Measurements from ENCODE around the gene HAUS7. TPM values are rescaled to one million over a fixed set of nuclear protein-coding genes. Genes with fewer than 3 reads are reported as not detected.

Gene HAUS7
- total RNA-seq, 1 experiment from 2014 or later: 28.9 TPM

DNA sequence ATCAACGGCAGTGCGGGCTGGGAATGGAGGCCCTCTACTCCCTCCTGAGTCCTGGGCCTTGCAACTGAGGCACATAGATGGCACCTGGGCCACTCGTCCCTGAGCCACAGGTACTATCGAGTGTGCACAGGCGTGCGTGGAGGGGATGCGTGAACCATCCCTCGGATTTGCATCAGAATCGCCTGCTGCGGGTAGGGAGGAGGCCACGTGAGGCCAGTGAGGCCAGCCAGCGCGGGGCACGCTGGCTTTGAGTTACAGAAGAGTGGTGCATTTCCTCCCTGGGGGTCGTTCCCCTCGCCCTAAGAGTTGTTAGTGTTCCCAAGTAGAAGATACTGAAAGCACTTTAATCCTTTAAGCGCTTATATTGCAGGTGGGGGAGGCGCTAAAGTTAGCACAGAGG lies 48.5 kb downstream of the HAUS7 start:
- DNase-seq (ENCODE audit: low read depth, low spot score) (no peak), ATAC-seq (no peak)
- H3K4me2 ChIP-seq (ENCODE audit: low read length): no peak overlapping the region
- RAD21 ChIA-PET (ENCODE audit: low non-redundant PET in 1 of 2, low total read pairs in 2 of 2, uncharacterized antibody in 2 of 2, unreplicated experiment in 2 of 2): no interaction called here
- no TSS peak for BruUV-seq (replicated peaks)
- no peaks in the 10 kb centered on the region for H3K9me2 ChIP-seq (ENCODE audit: insufficient read depth)
- H4K20me1 ChIP-seq (ENCODE audit: insufficient read depth): no peaks in the 10 kb centered on the region
- no peak overlapping the region for H2AFZ ChIP-seq (ENCODE audit: low read depth, low read length, poor library complexity, severe bottlenecking)
- intact Hi-C loops (cut with micrococcal nuclease): no loop called here
- POLR2A ChIA-PET: no interaction called here
- no peaks in the 10 kb centered on the region for H3K27me3 ChIP-seq (ENCODE audit: insufficient read depth, low read length)
- H3K27ac ChIP-seq (ENCODE audit: low read depth, low read length): no peak overlapping the region
- no peaks in the 10 kb centered on the region for H3K79me2 ChIP-seq (ENCODE audit: insufficient read depth, low read length)
- no peaks in the 10 kb centered on the region for H3K9me3 ChIP-seq (ENCODE audit: control insufficient read depth in 1 of 2, insufficient read depth in 1 of 2, low read depth in 1 of 2, low read length in 2 of 2)
- no peaks in the 10 kb centered on the region for H3K36me3 ChIP-seq (ENCODE audit: control insufficient read depth in 1 of 2, insufficient read depth in 2 of 2, low read length in 2 of 2)
- H3K4me3 ChIP-seq (replicated peaks in 1 of 2; ENCODE audit: low read depth in 1 of 2, low read length in 2 of 2): no peak overlapping the region
- no peaks in the 10 kb centered on the region for H3K4me1 ChIP-seq (ENCODE audit: control insufficient read depth in 1 of 2, insufficient read depth in 2 of 2, low read length in 2 of 2)
- no peak overlapping the region for H3K9ac ChIP-seq (ENCODE audit: low read length)
- TF ChIP-seq EGR1 (IDR thresholded peaks at IDR 0.05; ENCODE audit: low read depth) (no peak), YY1 (IDR thresholded peaks at IDR 0.05; ENCODE audit: extremely low read depth, insufficient replicate concordance, low read depth, low read length) (no peak), SP1 (IDR thresholded peaks at IDR 0.05; ENCODE audit: low read depth) (no peak), EZH2phosphoT487 (IDR thresholded peaks at IDR 0.05; ENCODE audit: borderline replicate concordance) (no peak), ZFX (IDR thresholded peaks at IDR 0.05) (no peak), SIN3A (IDR thresholded peaks at IDR 0.05; ENCODE audit: low read depth) (no peak), EZH2 (IDR thresholded peaks at IDR 0.05) (no peak), ELF1 (IDR thresholded peaks at IDR 0.05; ENCODE audit: borderline replicate concordance, low read depth) (no peak), POLR2AphosphoS5 (IDR thresholded peaks at IDR 0.05; ENCODE audit: low read depth, low read length) (no peak), ZNF274 (IDR thresholded peaks at IDR 0.05; ENCODE audit: low read depth, low read length) (no peak), TCF7L2 (IDR thresholded peaks at IDR 0.05; ENCODE audit: borderline replicate concordance, extremely low read depth, insufficient read depth, insufficient read length) (no peak), RAD21 (IDR thresholded peaks at IDR 0.05; ENCODE audit: low read depth) (no peak), CEBPB (IDR thresholded peaks at IDR 0.05; ENCODE audit: low read depth) (no peak)
- TF ChIP-seq, protein P1, sequence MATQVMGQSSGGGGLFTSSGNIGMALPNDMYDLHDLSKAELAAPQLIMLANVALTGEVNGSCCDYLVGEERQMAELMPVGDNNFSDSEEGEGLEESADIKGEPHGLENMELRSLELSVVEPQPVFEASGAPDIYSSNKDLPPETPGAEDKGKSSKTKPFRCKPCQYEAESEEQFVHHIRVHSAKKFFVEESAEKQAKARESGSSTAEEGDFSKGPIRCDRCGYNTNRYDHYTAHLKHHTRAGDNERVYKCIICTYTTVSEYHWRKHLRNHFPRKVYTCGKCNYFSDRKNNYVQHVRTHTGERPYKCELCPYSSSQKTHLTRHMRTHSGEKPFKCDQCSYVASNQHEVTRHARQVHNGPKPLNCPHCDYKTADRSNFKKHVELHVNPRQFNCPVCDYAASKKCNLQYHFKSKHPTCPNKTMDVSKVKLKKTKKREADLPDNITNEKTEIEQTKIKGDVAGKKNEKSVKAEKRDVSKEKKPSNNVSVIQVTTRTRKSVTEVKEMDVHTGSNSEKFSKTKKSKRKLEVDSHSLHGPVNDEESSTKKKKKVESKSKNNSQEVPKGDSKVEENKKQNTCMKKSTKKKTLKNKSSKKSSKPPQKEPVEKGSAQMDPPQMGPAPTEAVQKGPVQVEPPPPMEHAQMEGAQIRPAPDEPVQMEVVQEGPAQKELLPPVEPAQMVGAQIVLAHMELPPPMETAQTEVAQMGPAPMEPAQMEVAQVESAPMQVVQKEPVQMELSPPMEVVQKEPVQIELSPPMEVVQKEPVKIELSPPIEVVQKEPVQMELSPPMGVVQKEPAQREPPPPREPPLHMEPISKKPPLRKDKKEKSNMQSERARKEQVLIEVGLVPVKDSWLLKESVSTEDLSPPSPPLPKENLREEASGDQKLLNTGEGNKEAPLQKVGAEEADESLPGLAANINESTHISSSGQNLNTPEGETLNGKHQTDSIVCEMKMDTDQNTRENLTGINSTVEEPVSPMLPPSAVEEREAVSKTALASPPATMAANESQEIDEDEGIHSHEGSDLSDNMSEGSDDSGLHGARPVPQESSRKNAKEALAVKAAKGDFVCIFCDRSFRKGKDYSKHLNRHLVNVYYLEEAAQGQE (IDR thresholded peaks at IDR 0.05; ENCODE audit: low read depth): no peak
- TF ChIP-seq, protein P2, sequence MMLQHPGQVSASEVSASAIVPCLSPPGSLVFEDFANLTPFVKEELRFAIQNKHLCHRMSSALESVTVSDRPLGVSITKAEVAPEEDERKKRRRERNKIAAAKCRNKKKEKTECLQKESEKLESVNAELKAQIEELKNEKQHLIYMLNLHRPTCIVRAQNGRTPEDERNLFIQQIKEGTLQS (IDR thresholded peaks at IDR 0.05): no peak
- TF ChIP-seq, protein P3, sequence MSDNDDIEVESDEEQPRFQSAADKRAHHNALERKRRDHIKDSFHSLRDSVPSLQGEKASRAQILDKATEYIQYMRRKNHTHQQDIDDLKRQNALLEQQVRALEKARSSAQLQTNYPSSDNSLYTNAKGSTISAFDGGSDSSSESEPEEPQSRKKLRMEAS (IDR thresholded peaks at IDR 0.05): no peak
- TF ChIP-seq, protein P4, sequence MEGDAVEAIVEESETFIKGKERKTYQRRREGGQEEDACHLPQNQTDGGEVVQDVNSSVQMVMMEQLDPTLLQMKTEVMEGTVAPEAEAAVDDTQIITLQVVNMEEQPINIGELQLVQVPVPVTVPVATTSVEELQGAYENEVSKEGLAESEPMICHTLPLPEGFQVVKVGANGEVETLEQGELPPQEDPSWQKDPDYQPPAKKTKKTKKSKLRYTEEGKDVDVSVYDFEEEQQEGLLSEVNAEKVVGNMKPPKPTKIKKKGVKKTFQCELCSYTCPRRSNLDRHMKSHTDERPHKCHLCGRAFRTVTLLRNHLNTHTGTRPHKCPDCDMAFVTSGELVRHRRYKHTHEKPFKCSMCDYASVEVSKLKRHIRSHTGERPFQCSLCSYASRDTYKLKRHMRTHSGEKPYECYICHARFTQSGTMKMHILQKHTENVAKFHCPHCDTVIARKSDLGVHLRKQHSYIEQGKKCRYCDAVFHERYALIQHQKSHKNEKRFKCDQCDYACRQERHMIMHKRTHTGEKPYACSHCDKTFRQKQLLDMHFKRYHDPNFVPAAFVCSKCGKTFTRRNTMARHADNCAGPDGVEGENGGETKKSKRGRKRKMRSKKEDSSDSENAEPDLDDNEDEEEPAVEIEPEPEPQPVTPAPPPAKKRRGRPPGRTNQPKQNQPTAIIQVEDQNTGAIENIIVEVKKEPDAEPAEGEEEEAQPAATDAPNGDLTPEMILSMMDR (IDR thresholded peaks at IDR 0.05 in 2 of 3, conservative IDR thresholded peaks at IDR 0.05 in 1 of 3; ENCODE audit: borderline replicate concordance in 1 of 3, insufficient read depth in 1 of 3, low read depth in 2 of 3, low read length in 2 of 3): no peak
- TF ChIP-seq, protein P5, sequence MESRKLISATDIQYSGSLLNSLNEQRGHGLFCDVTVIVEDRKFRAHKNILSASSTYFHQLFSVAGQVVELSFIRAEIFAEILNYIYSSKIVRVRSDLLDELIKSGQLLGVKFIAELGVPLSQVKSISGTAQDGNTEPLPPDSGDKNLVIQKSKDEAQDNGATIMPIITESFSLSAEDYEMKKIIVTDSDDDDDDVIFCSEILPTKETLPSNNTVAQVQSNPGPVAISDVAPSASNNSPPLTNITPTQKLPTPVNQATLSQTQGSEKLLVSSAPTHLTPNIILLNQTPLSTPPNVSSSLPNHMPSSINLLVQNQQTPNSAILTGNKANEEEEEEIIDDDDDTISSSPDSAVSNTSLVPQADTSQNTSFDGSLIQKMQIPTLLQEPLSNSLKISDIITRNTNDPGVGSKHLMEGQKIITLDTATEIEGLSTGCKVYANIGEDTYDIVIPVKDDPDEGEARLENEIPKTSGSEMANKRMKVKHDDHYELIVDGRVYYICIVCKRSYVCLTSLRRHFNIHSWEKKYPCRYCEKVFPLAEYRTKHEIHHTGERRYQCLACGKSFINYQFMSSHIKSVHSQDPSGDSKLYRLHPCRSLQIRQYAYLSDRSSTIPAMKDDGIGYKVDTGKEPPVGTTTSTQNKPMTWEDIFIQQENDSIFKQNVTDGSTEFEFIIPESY (IDR thresholded peaks at IDR 0.05; ENCODE audit: extremely low read depth, insufficient replicate concordance, low read length): no peak
- CTCF ChIA-PET: no interaction called here

Measured in HCT116 (cell line).